Umbilical cord (tissue), 2 donors: Measurements from ENCODE around the gene ESYT3. TPM values are rescaled to one million over a fixed set of nuclear protein-coding genes. Genes with fewer than 3 reads are reported as not detected.

ENCODE experiments used
- DNase-seq: peaks from one replicate; pipeline ENCODE4 v3.0.0-alpha.2; 2015; ENCODE audit warnings: low spot score
- total RNA-seq: library from RNA; depleted of rRNA; stranded (reverse); fragments of >200 nt; gene quantifications from one replicate; pipeline ENCODE4 v1.2.3, GENCODE V29; 2014; ENCODE audit warnings: low replicate concordance; ENCODE audit not compliant: insufficient read depth

ESYT3 gene, protein sequence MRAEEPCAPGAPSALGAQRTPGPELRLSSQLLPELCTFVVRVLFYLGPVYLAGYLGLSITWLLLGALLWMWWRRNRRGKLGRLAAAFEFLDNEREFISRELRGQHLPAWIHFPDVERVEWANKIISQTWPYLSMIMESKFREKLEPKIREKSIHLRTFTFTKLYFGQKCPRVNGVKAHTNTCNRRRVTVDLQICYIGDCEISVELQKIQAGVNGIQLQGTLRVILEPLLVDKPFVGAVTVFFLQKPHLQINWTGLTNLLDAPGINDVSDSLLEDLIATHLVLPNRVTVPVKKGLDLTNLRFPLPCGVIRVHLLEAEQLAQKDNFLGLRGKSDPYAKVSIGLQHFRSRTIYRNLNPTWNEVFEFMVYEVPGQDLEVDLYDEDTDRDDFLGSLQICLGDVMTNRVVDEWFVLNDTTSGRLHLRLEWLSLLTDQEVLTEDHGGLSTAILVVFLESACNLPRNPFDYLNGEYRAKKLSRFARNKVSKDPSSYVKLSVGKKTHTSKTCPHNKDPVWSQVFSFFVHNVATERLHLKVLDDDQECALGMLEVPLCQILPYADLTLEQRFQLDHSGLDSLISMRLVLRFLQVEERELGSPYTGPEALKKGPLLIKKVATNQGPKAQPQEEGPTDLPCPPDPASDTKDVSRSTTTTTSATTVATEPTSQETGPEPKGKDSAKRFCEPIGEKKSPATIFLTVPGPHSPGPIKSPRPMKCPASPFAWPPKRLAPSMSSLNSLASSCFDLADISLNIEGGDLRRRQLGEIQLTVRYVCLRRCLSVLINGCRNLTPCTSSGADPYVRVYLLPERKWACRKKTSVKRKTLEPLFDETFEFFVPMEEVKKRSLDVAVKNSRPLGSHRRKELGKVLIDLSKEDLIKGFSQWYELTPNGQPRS
- total RNA-seq: 4.1 TPM

DNA sequence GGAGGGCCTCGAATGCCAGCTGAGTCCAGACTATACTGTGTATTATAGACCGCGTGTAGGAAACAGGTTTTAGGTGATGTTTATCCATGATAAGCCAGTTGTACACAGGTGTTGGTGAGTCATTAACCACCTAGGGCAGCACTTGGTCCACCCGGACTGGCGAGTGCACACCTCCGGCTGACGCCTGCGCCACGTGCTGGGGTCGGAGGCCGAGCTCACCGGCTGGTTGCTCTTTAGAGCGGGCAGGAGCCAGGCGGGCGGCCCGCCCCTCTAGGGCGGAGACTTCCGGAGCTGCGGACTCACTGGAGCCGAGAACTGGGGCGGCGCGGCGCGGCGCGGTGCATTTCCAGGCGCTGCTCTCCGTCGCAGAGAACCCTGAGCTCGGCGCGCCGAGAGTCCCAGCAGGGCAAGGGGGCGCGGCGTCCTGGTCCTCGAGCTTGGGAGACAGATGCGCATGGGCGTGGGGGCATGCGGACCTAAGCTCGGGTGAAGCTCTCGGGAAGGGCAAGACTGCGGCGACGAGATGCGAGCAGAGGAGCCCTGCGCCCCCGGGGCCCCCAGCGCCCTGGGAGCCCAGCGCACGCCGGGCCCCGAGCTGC, at the start of gene ESYT3:
Gene ESYT3, plus strand, starts transcription at position 341 of the 599 bp plus-strand sequence. Its CDS starts 183 bp downstream, at position 524.
- DNase-seq: peak; percentile 66

- DNase-seq: no peak
These were observed 49.4 kb upstream of the ESYT3 start for GRCh38 chr3:138384976-138385375.

- no peak for DNase-seq
These were observed 45.2 kb upstream of the ESYT3 start for GRCh38 chr3:138389144-138389601.

- DNase-seq: peak; percentile 51
These were observed 44.4 kb upstream of the ESYT3 start for GRCh38 chr3:138389841-138390581.

GRCh38 chr3:138390582-138390932, 43.9 kb upstream of the ESYT3 start:
- no peak for DNase-seq

- no peak for DNase-seq
These were observed 40.3 kb upstream of the ESYT3 start for GRCh38 chr3:138394156-138394555.

- no peak for DNase-seq
These were observed 39.7 kb upstream of the ESYT3 start for GRCh38 chr3:138394686-138395085.

GRCh38 chr3:138395865-138396751, 38.3 kb upstream of the ESYT3 start:
- no peak for DNase-seq

DNA sequence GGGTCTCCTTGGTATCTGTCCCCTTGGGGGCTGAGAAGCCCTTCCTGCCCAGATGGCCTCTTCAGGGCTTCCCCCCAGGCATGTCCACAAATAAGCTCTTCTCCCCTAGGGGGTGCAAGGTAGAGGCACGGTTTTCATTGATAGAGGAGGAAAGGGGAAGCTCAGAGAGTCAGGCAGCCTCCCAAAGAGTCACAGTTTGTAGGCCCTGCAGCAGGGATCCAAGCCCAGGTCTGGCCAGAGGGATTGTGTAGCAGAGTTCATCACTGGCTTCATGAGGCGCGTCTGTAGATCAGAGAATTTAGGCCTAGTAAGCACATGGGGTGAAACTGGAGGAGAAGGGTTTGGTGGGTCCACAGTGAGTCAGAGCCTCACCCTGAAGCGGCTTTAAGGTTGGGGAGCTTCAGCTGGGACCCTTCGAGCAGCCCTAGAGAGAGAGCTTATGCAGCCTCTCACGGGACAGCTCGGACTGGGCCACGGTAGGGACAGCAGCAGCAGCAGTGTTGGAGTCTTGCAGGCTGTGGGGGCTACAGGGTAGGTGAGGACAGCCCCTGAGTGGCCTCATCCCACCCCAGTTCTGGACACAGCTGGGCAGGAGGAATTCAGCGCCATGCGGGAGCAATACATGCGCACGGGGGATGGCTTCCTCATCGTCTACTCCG, 37.5 kb upstream of the ESYT3 start:
- DNase-seq: no peak

- DNase-seq: no peak
These were observed 36.4 kb upstream of the ESYT3 start for GRCh38 chr3:138397983-138398382.

- no peak for DNase-seq
These were observed 35.4 kb upstream of the ESYT3 start for GRCh38 chr3:138398791-138399575.

GRCh38 chr3:138399766-138400165, 34.6 kb upstream of the ESYT3 start:
- DNase-seq: no peak

DNA sequence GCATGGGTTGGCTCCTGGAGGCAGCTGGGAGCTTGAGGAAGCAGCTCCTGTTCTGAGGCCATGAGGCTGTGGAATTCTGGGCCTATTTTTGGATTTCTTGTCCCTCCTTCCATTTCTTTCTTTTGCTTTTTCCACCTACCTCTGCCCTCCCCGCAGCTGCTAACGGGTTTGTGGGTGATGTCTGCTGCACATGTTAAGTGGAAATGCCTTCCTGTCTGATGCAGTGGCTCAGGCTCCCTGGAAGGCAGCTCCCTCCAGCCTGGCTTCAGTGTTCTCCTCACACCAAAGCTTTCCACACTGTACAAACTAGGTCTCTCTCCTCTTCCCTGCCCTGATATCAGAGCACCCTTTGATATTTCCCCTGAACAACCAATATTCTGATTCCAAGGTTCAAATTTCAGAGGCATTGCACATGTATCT, 33.8 kb upstream of the ESYT3 start:
- no peak for DNase-seq

DNA sequence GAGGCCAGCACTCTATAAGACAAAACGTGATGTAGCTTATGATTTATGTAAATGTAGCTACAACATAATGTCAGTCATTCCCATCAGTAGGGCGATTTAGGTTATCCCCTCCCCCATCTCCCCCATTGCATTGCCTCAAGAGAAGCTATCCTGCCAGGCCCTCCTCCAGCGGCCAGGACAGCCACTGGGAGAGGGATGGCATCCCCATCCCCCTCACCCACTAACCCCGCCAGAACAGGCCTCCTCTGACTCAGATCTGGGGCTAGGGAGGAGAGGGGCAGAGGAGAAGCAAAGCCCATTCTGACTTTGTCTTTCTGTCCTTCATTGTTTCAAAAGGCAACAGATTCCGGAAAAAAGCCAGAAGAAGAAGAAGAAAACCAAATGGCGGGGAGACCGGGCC, 32.6 kb upstream of the ESYT3 start:
- no peak for DNase-seq

- no peak for DNase-seq
These were observed 30.3 kb upstream of the ESYT3 start for GRCh38 chr3:138404121-138404520.

DNA sequence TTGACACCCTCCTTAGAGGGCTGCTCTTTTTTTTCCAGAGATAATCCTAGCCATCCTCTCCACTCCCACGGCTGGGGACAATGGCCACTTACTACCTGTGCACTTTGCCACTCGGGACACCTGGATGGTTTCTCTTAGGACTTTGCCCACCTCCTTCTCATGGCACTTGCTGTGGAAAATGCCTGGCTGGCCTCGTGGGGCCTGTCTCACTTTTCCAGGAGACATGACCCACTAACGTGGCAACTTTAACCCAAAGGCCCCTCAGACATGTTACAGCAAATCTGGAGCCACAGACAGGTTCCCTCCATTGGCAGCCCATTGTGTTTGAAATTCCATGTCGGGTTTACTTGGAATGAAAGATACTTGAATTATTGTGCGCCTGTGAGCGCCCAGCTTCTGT, 29.4 kb upstream of the ESYT3 start:
- DNase-seq: no peak

DNA sequence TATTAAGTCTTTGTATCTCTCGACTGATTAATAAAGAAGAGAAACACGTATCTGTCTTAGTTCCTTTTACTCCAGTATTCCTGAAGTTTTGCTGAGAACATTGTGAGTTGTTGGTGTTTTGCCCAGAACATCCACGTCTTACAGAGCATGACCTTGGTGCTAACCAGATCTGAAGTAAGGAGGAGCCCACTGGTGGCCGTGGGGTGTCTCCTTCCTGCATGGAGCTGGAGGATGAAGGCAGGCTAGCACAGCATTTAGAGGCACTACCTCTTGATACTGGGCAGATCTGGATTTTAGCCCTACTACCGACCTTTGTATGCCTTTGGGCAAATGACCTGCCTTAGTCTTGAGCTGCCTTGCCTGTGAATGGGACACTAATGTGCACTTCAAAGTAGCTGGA, 28.9 kb upstream of the ESYT3 start:
- DNase-seq: no peak

DNA sequence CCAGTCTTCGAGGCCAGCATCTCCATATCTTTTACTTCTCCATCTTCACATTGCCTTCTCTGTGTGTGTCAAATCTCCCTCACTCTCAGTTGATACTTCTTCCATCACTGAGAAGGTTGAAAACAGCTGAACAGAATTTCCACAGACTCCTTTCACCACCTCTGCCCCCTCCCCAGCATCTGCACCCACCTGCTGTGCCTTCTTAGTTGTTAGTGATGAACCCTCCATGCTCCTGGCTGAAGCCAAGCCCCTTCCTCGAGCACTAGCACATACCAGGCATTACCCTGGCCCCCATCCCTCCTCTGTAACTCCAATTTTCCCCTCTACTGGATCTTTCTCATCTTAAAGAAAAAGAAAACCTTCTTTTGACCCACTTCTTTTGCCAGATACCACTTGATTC, 27.8 kb upstream of the ESYT3 start:
- DNase-seq: no peak
